ENCODE data around the gene BSDC1. TPM values are rescaled to one million over a fixed set of nuclear protein-coding genes. Genes with fewer than 3 reads are reported as not detected.
A peak's percentile ranks its signal among the peaks of the same experiment; 100 is the strongest.

BSDC1 gene
- total RNA-seq, 4 donors from 2014 or later: 57.3 to 67.9 (median 63.4) TPM

DNA sequence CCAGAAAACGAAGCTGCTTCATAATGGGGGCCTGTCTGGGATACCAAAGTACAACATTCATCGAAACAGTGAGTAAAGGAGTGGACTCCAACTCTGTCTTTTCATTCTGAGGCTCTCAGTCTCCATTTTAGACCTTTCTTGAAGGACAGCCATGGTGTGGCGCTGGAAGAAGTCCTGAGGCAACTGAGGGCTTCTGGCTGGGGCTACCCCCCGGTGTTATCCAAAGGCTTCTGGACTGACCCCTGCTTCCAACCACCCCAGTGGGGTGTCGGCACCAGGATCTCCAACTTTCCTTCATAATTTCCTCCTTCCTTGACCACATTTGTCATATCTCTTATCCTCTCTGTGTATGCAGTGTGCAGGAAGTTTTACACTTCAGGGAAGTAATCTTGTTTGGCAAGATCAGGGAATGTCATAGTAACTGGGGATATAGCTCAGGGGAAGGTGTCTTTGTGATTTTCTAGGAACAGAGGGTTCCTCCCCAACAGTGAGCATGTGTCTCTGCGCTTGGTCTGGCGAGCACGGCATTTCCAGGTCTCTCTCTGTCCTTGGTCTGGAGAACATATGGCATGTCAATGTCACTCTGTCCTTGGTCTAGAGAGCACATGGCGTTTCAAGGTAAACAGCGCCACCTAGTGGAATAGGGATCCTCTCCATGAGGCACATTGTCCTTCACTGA is 19.4 kb upstream of the BSDC1 start:
- Histone ChIP-seq H3K27ac (replicated peaks in 1 of 4) (no peak overlapping the region), H3K4me3 (no peak overlapping the region), H3K9me3 (peaks cover 0 to 9% (median 7%) of the 10 kb centered on the region in 4 donors), H3K4me1 (peaks cover 0 to 5% (median 1%) of the 10 kb centered on the region in 4 donors), H3K36me3 (no peaks in the 10 kb centered on the region), H3K27me3 (no peaks in the 10 kb centered on the region)
- no peak for TF ChIP-seq POLR2A (IDR thresholded peaks at IDR 0.05; ENCODE audit: low read depth)
- peak in 1 of 2 donors; percentile 16 for TF ChIP-seq POLR2AphosphoS5 (IDR thresholded peaks at IDR 0.05)
- TF ChIP-seq, protein P1, sequence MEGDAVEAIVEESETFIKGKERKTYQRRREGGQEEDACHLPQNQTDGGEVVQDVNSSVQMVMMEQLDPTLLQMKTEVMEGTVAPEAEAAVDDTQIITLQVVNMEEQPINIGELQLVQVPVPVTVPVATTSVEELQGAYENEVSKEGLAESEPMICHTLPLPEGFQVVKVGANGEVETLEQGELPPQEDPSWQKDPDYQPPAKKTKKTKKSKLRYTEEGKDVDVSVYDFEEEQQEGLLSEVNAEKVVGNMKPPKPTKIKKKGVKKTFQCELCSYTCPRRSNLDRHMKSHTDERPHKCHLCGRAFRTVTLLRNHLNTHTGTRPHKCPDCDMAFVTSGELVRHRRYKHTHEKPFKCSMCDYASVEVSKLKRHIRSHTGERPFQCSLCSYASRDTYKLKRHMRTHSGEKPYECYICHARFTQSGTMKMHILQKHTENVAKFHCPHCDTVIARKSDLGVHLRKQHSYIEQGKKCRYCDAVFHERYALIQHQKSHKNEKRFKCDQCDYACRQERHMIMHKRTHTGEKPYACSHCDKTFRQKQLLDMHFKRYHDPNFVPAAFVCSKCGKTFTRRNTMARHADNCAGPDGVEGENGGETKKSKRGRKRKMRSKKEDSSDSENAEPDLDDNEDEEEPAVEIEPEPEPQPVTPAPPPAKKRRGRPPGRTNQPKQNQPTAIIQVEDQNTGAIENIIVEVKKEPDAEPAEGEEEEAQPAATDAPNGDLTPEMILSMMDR (IDR thresholded peaks at IDR 0.05): peak; percentile 62 to 72 (median 70)
- no peak for TF ChIP-seq EP300 (IDR thresholded peaks at IDR 0.05)
- no peak for DNase-seq (ENCODE audit: extremely low spot score)
- intact Hi-C loops (cut with DNase I): no loop called here
- WGBS: 60% methylated on average over 9 of the region's 10 CpGs

DNA sequence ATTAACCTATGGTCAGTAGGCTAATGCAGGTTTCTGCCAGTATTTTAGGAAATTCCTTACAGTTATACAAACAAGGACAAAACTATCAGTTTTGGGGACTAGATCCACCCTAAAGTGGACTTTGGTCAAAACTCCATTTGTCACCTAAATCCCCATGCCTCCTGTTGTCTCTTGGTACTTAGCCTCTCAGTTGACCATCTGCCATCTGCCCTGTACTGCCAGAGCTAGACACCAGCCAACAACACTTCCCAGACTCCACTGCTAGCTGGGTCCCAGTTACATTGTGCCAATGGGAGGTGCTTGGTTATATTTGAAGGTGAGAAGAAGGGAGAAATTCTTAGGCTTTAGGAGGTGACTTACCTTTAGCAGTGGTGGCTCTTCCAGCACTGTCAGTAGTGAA is 17.0 kb upstream of the BSDC1 start:
- Histone ChIP-seq H3K27me3 (no peaks in the 10 kb centered on the region), H3K27ac (replicated peaks in 1 of 4) (no peak overlapping the region), H3K4me1 (peaks cover 0 to 5% (median 1%) of the 10 kb centered on the region in 4 donors), H3K9me3 (peaks cover 0 to 9% (median 4%) of the 10 kb centered on the region in 4 donors), H3K36me3 (no peaks in the 10 kb centered on the region), H3K4me3 (no peak overlapping the region)
- intact Hi-C loops (cut with DNase I): no loop called here
- no peak for DNase-seq (ENCODE audit: extremely low spot score)
- TF ChIP-seq EP300 (IDR thresholded peaks at IDR 0.05) (no peak), POLR2A (IDR thresholded peaks at IDR 0.05; ENCODE audit: low read depth) (no peak)
- TF ChIP-seq, protein P1 (IDR thresholded peaks at IDR 0.05): no peak

DNA sequence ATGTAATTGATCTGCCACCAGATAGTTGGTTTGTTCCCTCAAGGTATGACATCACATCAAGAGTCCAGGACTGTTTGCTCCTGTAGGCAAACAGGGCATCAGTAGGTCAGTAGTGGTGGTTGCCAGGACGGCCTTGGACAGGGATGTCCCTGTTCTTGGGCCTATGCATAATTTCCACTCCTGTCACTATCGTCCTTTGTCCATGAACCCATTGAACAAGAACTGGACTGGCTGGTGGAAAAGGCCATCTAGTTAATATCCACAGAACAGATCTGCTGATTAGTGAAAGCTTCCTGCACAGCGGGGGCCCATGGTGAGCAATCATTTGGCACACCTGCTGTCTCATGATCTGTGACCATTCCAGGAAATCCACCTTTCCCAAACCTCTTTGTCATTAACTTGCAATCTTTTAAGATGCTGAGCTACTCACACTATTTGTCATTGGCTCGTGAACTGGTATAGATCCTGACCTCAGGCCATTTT is 12.4 kb upstream of the BSDC1 start:
- H3K27ac ChIP-seq (replicated peaks in 1 of 4): no peak overlapping the region
- no peak overlapping the region for H3K4me3 ChIP-seq
- H3K4me1 ChIP-seq: no peaks in the 10 kb centered on the region
- intact Hi-C loops (cut with DNase I): no loop called here
- TF ChIP-seq EP300 (IDR thresholded peaks at IDR 0.05) (no peak), POLR2AphosphoS5 (IDR thresholded peaks at IDR 0.05) (no peak), POLR2A (IDR thresholded peaks at IDR 0.05; ENCODE audit: low read depth) (no peak)
- TF ChIP-seq, protein P1 (IDR thresholded peaks at IDR 0.05): no peak
- H3K27me3 ChIP-seq: no peaks in the 10 kb centered on the region
- no peaks in the 10 kb centered on the region for H3K9me3 ChIP-seq
- H3K36me3 ChIP-seq: no peaks in the 10 kb centered on the region
- DNase-seq (ENCODE audit: extremely low spot score): no peak
- 93% methylated on average over 4 of the region's 4 CpGs for WGBS

DNA sequence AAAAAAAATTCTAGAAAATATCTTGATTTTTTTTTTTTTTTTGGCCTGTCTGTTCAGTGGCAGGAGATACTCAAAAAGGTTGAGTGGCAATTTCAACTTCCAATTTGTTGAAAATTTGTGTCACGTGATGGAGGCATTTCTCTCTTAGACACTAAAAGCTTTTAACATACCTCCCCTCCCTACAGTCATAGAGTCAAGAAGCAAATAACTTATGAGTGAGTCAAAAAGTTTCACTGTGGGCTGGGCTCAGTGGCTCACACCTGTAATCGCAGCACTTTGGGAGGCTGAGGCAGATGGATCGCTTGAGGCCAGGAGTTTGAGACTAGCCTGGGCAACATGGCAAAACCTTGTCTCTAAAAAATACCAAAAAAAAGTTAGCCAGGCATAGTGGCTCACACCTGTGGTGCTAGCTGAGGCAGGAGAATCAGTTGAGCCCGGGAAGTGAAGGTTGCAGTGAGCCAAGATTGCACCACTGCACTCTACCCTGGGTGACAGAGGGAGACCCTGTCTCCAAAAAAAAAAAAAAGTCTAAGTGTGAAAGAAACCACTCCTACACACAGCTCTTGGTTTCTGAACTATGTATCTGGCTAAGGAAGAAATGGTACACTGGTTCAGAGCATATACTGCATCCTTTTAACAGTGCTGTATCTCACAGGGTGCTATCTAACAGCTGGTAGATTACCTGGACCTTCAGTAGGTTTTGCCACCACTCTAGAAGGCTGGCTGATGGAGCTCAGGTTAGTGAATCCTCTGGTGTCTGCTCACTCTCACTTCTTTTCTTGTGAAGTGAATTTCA is 11.6 kb upstream of the BSDC1 start:
- Histone ChIP-seq H3K4me1 (peaks cover 3 to 4% (median 4%) of the 10 kb centered on the region in 4 donors), H3K27me3 (no peaks in the 10 kb centered on the region), H3K36me3 (no peaks in the 10 kb centered on the region), H3K4me3 (no peak overlapping the region), H3K27ac (replicated peaks in 1 of 4) (no peak overlapping the region), H3K9me3 (no peaks in the 10 kb centered on the region)
- intact Hi-C loops (cut with DNase I): no loop called here
- no peak for DNase-seq (ENCODE audit: extremely low spot score)
- TF ChIP-seq POLR2A (IDR thresholded peaks at IDR 0.05; ENCODE audit: low read depth) (no peak), EP300 (IDR thresholded peaks at IDR 0.05) (no peak), POLR2AphosphoS5 (IDR thresholded peaks at IDR 0.05) (no peak)
- TF ChIP-seq, protein P1 (IDR thresholded peaks at IDR 0.05): no peak
- 95% methylated on average over 4 of the region's 4 CpGs for WGBS
